GM12865 (cell line): Measurements from ENCODE around the gene DPP10.

ENCODE experiments used
- DNase-seq: peaks from one replicate; pipeline ENCODE4 v3.0.0; 2010; ENCODE audit warnings: low read depth
- H3K4me3 ChIP-seq: 2 replicates; pipeline ENCODE4 v1.5.1; 2011; ENCODE audit warnings: mild to moderate bottlenecking, low read depth, low read length, control low read depth
- CTCF ChIP-seq: IDR thresholded peaks from 2 replicates; pipeline ENCODE4 v1.5.1; 2011; ENCODE audit warnings: low read length, control low read depth, low read depth, inconsistent platforms; ENCODE audit not compliant: insufficient read depth; ENCODE audit errors: missing control alignments

Gene DPP10

GRCh38 chr2:115168457-115168856 lies 726.0 kb downstream of the DPP10 start:
- H3K4me3 ChIP-seq = no peak overlapping the region
- no peak for TF ChIP-seq CTCF
- DNase-seq = no peak

- no peak for DNase-seq
- H3K4me3 ChIP-seq = no peak overlapping the region
- no peak for TF ChIP-seq CTCF
These were observed 727.4 kb downstream of the DPP10 start for GRCh38 chr2:115169814-115170213.

- no peak for DNase-seq
- H3K4me3 ChIP-seq = no peak overlapping the region
- TF ChIP-seq CTCF = no peak
These were observed 729.3 kb downstream of the DPP10 start for GRCh38 chr2:115171751-115172150.

GRCh38 chr2:115174651-115175050 lies 732.2 kb downstream of the DPP10 start:
- no peak overlapping the region for H3K4me3 ChIP-seq
- TF ChIP-seq CTCF = no peak
- DNase-seq = no peak

GRCh38 chr2:115183144-115183543 lies 740.7 kb downstream of the DPP10 start:
- no peak for TF ChIP-seq CTCF
- H3K4me3 ChIP-seq = no peak overlapping the region
- no peak for DNase-seq

- no peak overlapping the region for H3K4me3 ChIP-seq
- TF ChIP-seq CTCF = no peak
- no peak for DNase-seq
These were observed 748.0 kb downstream of the DPP10 start for GRCh38 chr2:115190459-115190858.

- DNase-seq = no peak
- no peak overlapping the region for H3K4me3 ChIP-seq
- TF ChIP-seq CTCF = no peak
These were observed 752.2 kb downstream of the DPP10 start for GRCh38 chr2:115194623-115195022.
